Measurements from ENCODE around the gene EIPR1.

Gene EIPR1

DNA sequence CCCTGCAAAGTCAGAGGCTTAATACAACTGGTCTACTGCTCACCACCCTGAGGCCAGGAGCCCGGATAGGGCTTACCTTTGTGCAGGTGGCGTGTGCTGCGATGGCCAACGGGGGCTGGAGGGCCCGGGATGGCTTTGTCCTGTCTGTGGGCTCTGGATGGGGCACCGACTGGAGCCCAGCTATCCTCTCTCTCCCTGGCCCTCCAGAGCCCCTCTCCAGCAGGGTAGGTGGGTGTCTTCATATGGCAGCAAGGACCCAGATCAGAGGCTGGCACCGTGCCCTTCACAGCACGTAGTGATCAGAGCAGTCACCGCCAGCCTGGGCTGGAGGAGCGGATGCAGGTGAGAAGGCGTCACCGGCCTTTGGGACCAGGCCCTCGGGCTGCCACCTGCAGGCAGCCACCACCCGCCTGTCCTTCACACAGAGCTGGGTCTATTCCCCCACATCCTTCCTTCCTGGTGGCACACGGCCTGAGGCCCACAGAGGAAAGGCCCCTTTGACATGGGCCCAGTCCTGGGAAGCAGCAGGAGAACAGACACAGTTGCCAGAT, 232.1 kb downstream of the EIPR1 start:
- TF ChIP-seq CTCF (IDR thresholded peaks at IDR 0.05; ENCODE audit: low read depth, low read length), result no peak; the same call in 1 of the 2 replicates
- no peaks in the 10 kb centered on the region for H3K36me3 ChIP-seq
- no peak overlapping the region for H3K27ac ChIP-seq
- peaks cover 4% of the 10 kb centered on the region for H3K9me3 ChIP-seq (ENCODE audit: severe bottlenecking)
- DNase-seq, result no peak
- H3K27me3 ChIP-seq (ENCODE audit: insufficient read depth, low read depth, severe bottlenecking), result no peaks in the 10 kb centered on the region
- no peak overlapping the region for H3K4me3 ChIP-seq (ENCODE audit: low read depth, low read length)

DNA sequence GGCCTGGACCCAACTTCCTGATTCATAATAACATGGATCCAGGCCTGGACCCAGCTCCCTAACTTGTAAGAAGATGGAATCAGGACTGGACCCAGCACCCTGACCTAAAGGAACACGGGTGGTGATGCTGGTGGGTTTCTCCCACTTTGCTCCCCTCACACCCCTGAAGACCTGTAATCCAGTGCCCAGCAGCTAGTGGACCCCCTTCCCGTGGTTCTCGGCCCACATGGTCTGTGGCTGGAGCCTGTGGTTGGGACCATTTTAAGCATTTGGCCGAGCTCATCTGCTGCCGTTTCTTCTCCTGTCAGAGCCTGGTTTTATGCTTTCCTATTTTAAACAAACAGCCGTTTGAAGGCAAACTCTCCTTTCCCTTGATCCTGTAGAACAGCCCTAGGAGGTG, 232.8 kb downstream of the EIPR1 start:
- H3K27ac ChIP-seq, result no peak overlapping the region
- no peak for TF ChIP-seq CTCF (IDR thresholded peaks at IDR 0.05; ENCODE audit: low read depth, low read length)
- H3K4me3 ChIP-seq (ENCODE audit: low read depth, low read length), result no peak overlapping the region
- no peak for DNase-seq
- peaks cover 4% of the 10 kb centered on the region for H3K9me3 ChIP-seq (ENCODE audit: severe bottlenecking)
- H3K36me3 ChIP-seq, result no peaks in the 10 kb centered on the region
- H3K27me3 ChIP-seq (ENCODE audit: insufficient read depth, low read depth, severe bottlenecking), result no peaks in the 10 kb centered on the region

- Histone ChIP-seq H3K9me3 (ENCODE audit: severe bottlenecking) (peaks cover 4% of the 10 kb centered on the region), H3K4me3 (ENCODE audit: low read depth, low read length) (no peak overlapping the region), H3K36me3 (no peaks in the 10 kb centered on the region), H3K27ac (no peak overlapping the region), H3K27me3 (ENCODE audit: insufficient read depth, low read depth, severe bottlenecking) (no peaks in the 10 kb centered on the region)
- DNase-seq, result no peak
- TF ChIP-seq CTCF (IDR thresholded peaks at IDR 0.05; ENCODE audit: low read depth, low read length), result no peak
Measured at GRCh38 chr2:3143602-3144001, 234.0 kb downstream of the EIPR1 start.

DNA sequence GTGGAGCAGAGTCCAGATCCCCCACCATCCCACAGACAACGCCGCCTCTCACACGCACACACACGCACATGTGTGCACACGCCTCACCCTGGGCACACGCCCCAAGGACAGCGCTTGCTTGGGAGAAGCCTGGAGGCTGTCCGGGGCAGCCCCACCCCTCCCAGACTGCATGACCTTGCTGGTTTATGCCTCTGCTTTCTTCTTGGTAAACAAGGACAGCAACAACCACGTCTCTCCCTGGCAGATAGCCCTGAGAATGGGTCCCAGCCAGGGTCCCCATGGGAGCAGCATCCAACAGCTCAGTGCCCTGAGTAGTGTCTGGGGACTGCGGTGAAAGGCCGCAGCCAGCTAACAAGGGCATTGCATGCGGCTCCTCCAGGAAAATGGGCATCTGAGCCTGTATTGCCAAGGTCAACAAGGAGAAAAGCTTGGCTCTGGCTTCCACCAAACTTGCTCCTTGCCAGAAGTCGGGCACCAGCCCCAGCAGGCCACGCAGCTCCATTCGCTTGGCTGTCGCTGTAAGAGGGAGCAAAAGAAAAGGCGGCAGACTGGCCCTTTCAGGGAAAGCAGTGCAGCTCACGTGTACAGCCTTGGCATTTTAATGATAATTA, 234.6 kb downstream of the EIPR1 start:
- no peaks in the 10 kb centered on the region for H3K27me3 ChIP-seq (ENCODE audit: insufficient read depth, low read depth, severe bottlenecking)
- H3K36me3 ChIP-seq, result no peaks in the 10 kb centered on the region
- no peak overlapping the region for H3K27ac ChIP-seq
- no peak for TF ChIP-seq CTCF (IDR thresholded peaks at IDR 0.05; ENCODE audit: low read depth, low read length)
- peaks cover 4% of the 10 kb centered on the region for H3K9me3 ChIP-seq (ENCODE audit: severe bottlenecking)
- no peak overlapping the region for H3K4me3 ChIP-seq (ENCODE audit: low read depth, low read length)
- DNase-seq, result no peak

- no peak overlapping the region for H3K4me3 ChIP-seq (ENCODE audit: low read depth, low read length)
- no peaks in the 10 kb centered on the region for H3K27me3 ChIP-seq (ENCODE audit: insufficient read depth, low read depth, severe bottlenecking)
- TF ChIP-seq CTCF (IDR thresholded peaks at IDR 0.05; ENCODE audit: low read depth, low read length), result no peak
- H3K9me3 ChIP-seq (ENCODE audit: severe bottlenecking), result peaks cover 4% of the 10 kb centered on the region
- H3K27ac ChIP-seq, result no peak overlapping the region
- no peak for DNase-seq
- no peaks in the 10 kb centered on the region for H3K36me3 ChIP-seq
Measured at GRCh38 chr2:3142210-3142609, 235.4 kb downstream of the EIPR1 start.

GRCh38 chr2:3141696-3142095, 235.9 kb downstream of the EIPR1 start:
- peaks cover 4% of the 10 kb centered on the region for H3K9me3 ChIP-seq (ENCODE audit: severe bottlenecking)
- no peaks in the 10 kb centered on the region for H3K36me3 ChIP-seq
- no peak for TF ChIP-seq CTCF (IDR thresholded peaks at IDR 0.05; ENCODE audit: low read depth, low read length)
- H3K4me3 ChIP-seq (ENCODE audit: low read depth, low read length), result no peak overlapping the region
- H3K27ac ChIP-seq, result no peak overlapping the region
- no peaks in the 10 kb centered on the region for H3K27me3 ChIP-seq (ENCODE audit: insufficient read depth, low read depth, severe bottlenecking)
- DNase-seq, result no peak

Measured in WERI-Rb-1 (cell line).